IPS-NIHi7 (cell line): ENCODE data around the gene TM2D1.

ENCODE experiments used
- DNase-seq: peaks from one replicate; pipeline ENCODE4 v3.0.0; 2012; ENCODE audit warnings: mixed read lengths; ENCODE audit errors: extremely low spot score

TM2D1 gene

DNA sequence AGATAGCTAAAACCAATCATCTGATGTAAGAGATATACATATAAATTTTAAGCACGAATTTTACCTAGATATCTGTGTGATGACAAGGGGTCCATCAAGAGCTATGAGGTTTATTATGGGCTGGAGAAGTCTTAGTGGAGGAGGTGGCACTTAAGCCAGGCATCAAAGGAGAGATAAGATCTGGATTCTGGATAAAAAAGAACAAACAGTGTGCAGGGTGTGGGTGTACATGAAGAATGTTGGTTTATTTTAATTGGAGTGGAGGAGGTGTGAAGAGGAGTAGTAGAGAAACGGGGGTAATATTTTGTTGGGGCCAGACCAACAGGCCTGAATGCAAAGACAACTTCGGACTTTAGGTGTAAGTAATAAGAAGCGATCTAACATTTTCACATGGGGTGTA is 80.6 kb downstream of the TM2D1 start:
- DNase-seq = no peak

DNA sequence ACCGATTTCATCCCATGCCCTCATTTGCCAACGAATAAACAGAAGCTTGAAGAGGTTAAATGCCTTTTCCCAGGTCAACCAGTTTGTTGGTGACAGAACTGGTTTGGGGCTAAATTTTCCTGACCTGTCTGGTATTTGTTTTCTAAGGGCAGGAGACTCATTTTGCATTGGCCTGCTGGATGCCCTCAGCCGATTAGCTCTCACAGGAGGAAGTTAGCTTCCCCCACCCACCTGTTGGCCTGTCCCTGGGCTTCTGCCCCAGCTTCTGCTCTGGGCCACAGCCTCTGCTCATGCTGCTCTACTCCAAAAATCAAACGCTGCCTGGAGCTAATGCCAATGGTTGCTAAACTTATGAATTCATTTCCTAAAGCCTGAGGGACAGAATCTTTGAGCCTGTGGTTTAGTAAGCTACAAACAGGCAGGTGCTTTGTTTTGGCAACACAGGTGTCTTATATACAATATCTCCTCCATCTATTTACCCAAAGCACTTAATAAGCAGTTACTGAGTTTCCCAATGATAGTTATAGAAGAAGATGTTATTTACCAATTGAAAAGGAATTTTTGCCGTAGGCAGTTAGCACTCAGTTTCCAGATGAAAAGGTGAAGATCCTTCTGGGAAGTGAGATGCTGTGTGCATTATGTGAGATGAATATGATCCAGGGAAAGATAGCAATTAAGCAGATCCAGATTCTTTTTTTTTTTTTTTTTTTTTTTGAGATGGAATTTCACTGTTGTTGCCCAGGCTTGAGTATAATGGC is 82.3 kb downstream of the TM2D1 start:
- DNase-seq = no peak

DNA sequence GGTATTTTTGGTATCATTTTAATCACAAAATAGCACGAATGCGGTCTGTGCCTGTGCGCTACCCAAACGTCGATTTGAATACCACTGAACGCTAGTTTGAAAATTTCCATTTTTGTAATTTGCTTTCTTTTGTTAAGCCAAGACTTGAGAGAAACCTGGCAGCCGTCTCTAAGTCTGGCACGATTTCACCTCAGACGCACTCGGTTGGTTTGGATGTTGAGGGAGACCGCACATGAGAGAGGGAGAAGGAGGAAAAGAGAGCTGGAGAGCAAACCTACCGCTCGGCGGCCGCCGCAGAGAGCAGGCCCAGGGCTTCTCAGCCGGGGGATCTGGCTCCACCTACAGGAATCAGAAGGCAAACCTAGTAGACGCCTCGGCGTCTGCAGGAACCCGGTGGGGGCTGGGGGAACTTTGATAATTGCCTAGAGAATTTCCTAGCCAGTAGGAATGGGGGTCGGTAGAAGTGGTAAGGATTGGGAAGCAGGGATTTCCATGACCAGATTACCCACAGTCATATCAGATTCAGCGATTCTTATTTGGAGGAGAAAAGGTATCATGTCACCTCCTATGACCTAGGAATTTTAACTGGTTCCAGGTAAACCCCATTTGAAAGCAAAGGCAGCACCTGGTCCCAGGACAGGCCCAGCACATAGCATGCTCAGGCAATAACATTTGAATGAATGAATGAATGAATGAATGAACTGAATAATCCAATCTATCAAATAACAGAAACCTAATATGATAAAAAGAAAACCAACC is 83.2 kb downstream of the TM2D1 start:
- peak; percentile 90 for DNase-seq

DNA sequence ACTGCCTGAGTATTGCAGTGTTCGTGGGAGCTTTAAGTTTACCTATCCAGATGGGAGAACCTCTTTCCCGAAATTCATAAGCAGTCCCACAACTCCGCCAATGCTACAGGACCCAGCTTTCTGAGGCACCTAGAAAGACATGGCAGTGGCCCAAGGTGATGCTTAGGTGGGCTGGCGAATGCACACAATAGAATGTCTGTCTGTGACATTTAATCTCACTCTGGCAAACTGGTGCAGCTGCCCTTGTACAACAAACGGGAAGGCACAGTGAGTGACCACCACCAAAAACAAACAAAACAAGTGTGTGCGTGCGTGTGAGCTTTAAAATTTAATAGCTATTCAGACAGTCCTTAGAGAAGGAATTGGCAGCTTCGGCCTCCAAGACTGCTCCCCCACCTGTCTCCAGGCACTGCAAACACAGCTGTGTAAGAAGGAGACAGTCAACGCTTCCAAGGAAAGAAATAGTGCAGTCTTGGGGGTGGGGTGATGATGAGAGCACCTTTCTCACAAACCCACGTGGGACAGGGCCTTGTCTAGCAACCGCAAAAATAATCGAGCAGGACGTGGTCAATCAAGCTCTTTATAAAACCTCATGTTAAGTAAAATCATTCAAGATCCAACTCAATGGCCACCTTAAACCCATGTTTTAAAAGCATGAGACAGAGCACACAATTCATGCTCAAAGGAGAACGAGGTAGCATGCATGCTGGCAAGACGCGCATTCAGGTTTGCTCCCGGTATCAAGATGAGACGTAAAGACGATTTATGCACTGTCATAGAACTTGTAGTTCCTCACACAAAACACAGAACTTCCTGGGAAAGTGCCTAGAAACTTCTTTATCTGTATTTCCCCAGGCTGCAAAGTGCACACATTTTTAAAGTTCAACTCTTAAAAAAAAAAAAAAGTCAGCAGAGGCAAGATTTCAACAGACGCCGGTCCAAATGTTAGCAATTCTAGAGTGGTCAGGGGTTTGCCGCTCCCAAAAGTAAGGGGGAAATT is 84.1 kb downstream of the TM2D1 start:
- no peak for DNase-seq

DNA sequence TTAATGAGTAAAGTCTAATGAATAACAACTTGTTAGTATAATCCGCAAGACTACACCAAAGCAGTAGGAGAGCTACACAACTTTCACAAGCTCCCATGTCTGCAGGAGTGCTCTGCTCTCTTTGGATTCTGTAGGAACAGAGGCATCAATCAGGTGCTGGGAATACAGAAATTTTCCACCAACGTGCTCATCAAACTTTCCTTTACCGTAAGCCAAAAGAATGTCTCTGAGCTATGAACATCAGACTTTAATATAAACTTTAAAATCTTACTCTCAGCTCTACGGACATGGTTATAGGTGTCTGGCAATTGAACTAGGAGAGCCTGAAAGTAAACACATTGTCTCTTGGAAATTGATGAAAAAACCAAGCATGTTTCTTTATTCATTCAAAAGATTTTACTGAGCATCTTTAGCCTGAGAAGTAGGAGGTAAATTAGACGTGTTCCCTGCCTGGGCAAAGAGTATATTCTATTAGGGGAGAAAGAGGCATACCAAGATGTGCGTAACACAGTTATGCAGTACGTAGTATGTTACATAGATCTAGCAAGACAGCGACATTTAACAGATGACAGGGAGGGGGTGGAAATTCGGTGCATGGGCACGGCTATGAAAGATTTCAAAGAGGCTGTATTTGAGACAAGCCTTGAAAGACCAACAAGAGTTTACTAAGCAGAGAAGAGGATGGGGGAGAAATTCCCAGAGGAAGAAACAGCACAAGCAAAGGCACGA is 85.2 kb downstream of the TM2D1 start:
- DNase-seq = no peak

DNA sequence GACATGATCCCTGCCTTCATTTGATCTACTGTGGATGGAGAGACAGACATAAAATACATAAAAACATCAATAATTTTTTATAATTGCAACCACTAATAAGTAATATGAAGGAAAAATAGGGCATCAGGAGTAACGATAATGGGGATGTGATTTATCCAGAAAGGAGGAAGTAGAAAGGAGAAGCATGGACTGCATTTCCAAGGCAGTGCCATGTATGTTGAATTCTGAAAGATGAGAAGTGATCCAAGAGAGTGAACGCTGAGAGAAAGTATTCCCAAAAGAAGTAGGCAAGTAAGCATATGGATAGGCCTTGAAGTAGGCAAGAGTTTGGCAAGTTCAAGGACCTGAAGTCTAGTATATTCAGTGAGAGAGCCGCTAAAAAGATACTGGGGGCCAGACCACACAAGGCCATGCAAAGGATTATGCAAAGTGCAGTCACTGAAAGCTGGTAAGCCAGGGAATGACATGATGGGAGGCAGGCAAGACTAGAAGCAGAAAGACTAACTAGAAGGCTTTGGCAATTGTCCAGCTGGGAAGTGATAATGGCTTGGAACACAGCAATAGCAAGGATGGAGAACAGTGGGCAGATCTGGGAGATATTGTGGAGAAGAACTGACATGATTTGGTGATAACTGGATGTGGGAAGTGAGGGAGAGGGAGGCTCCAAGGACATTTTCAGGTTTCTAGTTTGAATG is 85.9 kb downstream of the TM2D1 start:
- DNase-seq = no peak

DNA sequence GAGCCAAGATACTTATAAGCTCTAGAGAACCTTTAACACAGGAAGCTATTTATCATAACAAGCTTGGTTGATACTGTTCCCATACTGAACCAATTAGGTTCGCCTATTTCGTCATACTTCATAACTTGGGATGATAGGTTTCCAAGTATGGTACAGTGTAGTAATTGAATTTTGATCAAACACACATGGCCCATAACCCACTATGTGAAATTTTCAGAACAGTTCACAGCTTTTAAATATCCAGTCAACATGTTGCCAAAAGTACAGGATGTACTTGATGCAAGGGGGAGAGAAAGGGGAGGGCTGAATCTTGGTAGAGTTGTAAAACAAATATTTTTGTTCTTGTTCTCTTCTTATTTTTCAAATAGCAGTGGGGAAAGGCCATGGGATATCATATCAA is 86.6 kb downstream of the TM2D1 start:
- no peak for DNase-seq

DNA sequence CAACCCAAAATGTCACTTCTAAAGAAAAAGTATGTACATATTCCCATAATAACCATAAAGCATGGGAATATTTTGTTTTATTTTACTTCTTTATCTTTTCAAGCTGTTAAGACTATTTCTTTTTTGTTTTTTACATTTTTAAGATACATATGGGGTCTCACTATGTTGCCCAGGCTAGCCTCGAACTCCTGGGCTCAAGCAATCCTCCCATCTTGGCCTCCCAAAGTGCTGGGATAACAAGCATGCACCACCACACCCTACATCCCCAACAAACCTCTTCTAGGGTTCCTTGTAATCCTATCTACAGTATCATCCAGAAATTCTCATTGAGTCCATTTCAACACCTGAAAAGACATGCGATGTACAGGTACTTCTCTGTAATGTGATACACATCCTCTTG is 87.5 kb downstream of the TM2D1 start:
- DNase-seq = no peak

DNA sequence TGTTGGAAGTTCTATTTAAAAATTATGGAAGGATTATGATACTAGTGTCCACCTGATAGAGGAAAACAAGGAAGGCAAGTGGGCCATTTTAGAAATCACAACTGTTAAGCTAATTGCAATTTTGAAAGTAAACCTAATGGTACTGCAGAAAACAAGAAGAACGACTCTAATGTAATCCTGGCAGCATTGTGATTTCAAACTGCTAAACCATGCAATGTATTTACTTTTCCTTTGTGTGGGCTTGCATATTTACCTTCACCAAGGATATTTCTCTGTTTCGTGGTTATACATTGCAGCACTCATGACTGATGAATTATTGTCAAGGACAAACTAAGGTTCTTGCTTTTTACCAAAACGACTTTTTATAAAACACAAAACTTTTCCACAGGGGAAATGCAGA is 88.1 kb downstream of the TM2D1 start:
- DNase-seq = no peak

DNA sequence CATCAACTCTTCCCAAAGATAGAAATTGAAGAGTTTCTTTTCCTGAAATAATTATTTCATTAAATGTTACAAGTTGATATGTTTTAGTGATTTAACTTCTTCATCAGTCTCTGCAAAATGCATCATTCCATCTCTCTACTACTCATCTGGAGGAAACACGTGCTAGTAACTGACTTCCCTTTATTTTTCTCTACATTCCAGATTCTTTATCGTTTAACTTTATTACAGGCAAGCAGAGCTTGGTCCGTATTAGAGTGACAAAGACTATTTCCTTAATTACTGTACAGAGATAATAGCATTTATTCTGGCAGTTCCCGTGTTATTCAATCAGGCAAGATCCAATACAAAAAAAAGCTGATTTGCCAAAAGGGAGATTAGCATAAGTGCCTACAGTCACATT is 88.6 kb downstream of the TM2D1 start:
- no peak for DNase-seq

DNA sequence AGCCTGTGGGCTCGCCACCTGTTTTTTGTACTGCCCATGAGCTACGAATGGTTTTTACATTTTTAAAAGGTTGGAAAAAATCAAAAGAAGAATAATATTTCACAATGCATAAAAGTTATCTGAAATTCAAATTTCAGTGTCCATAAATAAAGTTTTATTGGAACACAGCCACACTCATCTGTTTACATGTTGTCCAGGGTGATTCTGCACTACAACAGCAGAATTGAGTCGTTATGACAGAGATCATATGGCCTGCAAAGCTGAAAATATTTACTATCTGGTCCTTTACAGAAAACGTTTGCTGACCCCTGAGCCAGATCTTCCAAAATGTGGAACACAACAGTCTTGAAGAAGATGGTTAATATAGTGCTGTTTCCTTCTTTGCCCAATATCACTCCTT is 89.4 kb downstream of the TM2D1 start:
- DNase-seq = no peak

DNA sequence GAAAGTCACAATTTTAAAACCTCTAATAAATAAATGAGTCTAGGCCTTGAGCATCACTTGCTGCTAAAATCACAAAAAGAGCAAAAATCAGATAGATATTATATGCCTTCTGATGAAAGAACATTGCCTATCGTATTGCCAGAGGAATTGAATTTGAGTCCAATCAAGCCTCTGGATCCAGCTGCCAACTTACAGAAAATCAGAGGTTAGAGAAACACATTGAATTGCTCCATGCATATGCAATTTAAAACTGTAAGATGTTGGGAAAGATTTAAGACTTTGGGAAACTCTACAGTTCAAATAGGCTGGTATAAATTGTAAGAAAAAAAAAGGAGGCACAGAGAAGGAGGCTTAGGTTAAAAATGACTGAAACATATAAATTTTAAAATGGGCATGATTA is 93.5 kb downstream of the TM2D1 start:
- no peak for DNase-seq
